Gastrocnemius medialis (tissue), 4 donors: ENCODE results near the gene CHI3L2.

Experiments
- CTCF ChIP-seq, 5 experiments: fragments of 450-650 bp in 3 of 5; fragments of 200-600 bp in 2 of 5; sonication (generic) in 2 of 5; IDR thresholded peaks in 4 of 5; conservative IDR thresholded peaks in 1 of 5; 1 replicate in 4 of 5; 2 replicates in 1 of 5; pipeline ENCODE4 v1.5.1; 2016 to 2019; ENCODE audit warnings: antibody characterized with exemption in 5 of 5, mild to moderate bottlenecking in 3 of 5, moderate library complexity in 3 of 5
- POLR2A ChIP-seq, 2 donors: fragments of 450-650 bp; IDR thresholded peaks; one replicate each; pipeline ENCODE4 v1.6.1; 2017; ENCODE audit warnings: antibody characterized with exemption in 2 of 2, mild to moderate bottlenecking in 2 of 2, moderate library complexity in 2 of 2

GRCh38 chr1:111195002-111195684, 32.4 kb upstream of the CHI3L2 start:
- TF ChIP-seq CTCF (IDR thresholded peaks at IDR 0.05 in 4 of 5, conservative IDR thresholded peaks at IDR 0.05 in 1 of 5) (no peak), POLR2A (IDR thresholded peaks at IDR 0.05) (no peak)
